ENCODE measurements around the gene EME1.

The EME1 gene

GRCh38 chr17:50348522-50349242 is 24.3 kb upstream of the EME1 start:
- no peak for DNase-seq

DNA sequence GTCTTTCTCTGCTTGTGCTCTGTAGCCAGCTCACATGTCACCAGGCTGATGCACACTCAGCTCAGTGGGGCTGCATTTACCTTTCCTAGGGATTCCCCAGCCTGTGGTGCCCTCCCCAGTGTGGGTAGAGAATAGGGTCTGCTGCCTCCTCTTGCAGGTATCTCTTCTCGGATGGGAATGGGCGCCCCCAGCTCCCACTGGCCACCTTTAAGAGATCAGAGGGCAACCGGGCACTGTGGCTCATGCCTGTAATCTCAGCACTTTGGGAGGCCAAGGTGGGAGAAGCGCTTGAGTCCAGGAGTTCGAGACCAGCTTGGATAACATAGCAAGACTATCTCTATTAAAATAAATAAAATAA is 23.8 kb upstream of the EME1 start:
- DNase-seq: no peak

- DNase-seq: no peak
Measured at GRCh38 chr17:50350733-50351132, 22.3 kb upstream of the EME1 start.

DNA sequence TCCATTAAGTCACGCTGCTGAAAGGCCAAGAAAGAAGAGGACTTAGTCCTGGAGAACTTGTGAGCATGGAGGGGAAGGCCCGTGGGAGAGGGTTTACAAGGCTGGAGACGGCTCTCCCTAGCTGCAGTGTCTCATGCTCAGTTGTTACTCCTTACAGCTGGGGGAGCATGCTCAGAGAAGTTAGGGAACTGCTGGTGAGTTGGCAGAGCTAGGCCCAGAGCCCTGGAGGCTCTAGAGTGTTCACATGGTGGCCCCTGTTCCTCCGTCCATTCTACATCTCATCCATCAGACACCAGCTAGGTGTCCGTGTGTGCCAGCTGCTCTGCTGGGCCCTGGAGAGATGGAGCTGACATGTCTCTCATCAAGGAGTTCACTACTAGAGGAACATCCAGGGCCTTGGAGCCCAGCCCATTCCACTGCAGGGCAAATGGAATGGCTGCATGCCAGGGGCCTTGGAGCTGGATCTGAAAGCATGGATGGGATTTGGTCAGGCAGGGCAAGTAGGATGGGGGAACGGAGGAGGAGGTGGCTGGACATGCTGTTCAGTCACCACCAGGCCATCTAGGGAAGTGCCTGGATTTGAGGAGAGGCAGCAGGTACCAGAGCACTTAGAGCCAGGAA is 20.8 kb upstream of the EME1 start:
- DNase-seq: no peak

GRCh38 chr17:50352693-50353599 is 20.1 kb upstream of the EME1 start:
- DNase-seq: no peak

DNA sequence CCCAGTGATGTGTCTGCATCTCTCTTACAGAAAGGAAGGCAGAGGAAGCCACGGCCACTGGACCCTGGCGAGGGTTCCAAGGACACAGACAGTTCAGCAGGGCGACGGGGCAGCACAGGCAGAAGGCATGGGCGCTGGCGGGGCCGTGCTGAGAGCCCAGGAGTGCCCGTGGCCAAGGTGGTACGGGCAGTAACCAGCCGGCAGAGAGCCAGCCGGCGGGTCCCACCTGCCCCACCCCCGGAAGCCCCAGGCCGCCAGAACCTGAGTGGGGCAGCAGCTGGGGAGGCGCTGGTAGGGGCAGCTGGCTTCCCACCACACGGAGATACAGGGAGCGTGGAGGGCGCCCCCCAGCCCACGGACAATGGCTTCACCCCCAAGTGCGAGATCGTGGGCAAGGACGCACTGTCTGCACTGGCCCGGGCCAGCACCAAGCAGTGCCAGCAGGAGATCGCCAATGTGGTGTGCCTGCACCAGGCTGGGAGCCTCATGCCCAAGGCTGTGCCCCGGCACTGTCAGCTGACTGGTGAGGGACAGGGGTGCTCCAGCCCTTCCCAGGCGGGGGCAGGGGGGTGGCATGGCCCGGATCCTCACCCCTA is 19.3 kb upstream of the EME1 start:
- DNase-seq: no peak

DNA sequence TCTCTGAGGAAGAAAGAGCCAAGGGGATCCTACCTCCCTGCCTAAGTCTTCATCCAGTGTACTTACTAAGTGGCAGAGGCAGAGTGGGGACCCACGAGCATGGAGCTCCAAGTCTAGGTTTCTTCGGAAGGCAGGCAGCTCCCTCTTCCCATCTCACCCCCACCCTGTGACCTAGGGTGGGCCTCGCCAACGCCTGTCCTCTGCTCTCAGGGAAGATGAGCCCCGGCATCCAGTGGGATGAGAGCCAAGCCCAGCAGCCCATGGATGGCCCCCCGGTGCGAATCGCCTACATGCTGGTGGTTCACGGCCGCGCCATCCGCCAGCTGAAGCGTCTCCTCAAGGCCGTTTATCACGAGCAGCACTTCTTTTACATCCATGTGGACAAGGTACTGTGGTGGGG is 18.8 kb upstream of the EME1 start:
- DNase-seq: no peak

DNA sequence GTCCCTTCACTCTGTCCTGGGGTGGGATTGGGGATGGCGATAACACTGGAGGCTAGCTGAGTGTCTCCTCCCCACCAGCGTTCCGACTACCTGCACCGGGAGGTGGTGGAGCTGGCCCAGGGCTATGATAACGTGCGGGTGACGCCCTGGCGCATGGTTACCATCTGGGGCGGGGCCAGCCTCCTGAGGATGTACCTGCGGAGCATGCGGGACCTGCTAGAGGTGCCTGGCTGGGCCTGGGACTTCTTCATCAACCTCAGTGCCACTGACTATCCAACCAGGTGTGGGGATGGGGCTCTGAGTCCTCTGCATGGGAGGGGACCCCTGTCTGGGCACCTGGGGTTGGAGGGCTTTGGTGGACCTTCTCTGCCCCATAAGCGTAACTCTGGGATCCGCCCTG is 18.3 kb upstream of the EME1 start:
- no peak for DNase-seq

DNA sequence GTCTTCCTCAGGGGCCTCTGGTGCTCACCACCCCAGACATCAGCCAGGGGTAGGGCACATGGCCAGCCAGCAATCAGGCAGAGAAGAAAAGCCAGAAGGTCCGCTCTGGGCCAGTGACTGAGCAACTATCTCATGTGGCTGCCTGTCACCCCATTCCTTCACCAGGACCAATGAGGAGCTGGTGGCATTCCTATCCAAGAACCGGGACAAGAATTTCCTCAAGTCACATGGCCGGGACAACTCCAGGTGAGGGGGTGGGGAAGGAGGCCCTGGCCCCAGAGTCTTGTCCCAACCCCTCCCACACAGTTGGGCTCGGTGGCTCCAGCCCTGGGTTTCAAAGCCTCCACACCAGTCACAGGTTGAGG is 17.7 kb upstream of the EME1 start:
- DNase-seq: no peak

DNA sequence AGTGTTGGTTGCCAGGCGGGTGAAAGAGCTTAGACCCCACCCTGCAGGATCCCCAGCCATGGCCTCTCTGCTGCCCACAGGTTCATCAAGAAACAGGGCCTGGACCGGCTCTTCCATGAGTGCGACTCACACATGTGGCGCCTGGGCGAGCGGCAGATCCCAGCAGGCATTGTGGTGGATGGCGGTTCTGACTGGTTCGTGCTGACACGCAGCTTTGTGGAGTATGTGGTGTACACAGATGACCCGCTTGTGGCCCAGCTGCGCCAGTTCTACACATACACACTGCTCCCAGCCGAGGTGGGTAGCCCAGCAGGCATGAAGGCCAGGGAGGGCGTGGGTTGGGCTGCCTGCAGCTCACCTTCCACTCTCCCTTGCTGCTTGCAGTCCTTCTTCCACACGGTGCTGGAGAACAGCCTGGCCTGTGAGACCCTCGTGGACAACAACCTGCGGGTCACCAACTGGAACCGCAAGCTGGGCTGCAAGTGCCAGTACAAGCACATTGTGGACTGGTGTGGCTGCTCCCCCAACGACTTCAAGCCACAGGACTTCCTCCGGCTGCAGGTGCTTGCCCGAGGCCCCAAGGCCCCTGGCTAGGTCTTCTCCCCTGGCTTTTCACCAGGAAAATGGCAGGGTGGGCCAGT is 17.2 kb upstream of the EME1 start:
- no peak for DNase-seq

GRCh38 chr17:50356418-50356817 is 16.6 kb upstream of the EME1 start:
- no peak for DNase-seq

- no peak for DNase-seq
Measured at GRCh38 chr17:50356892-50357510, 16.0 kb upstream of the EME1 start.

- DNase-seq: no peak
Measured at GRCh38 chr17:50358177-50358576, 14.9 kb upstream of the EME1 start.

DNA sequence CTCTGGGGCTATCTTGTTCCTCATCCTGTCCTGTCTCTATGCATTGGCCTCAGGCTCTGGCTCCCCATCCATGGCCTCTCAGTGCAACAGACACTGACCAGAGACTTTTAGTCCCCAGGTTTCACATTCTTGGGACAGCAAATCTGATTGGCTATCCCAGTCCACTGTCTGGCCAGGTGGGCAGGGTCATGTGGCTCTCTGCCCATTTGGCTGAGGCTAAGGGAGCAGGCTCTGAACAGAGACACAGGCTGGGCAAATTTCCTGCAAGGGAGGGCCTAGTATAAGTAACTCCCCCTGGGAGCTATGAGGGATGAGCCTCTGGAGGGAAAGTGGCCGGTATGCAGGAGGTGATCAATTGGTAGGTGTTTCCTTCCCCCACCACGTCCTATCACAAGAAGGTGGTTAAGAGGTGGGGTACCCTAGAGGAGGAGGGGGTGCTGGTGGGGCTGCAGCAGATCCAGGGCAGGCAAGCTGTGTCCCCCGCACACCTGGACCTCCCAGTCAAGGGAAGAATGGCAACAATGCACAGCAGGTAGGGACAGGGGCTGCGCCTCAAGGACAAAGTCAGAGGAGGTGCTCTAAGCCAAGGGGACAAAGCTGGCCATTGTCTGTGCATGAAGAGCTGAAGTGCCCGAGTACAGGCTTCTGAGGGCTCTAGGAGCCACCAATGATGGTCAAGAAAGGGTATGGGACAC is 13.9 kb upstream of the EME1 start:
- no peak for DNase-seq

- DNase-seq: no peak
Measured at GRCh38 chr17:50359998-50360461, 13.0 kb upstream of the EME1 start.

GRCh38 chr17:50360486-50361115 is 12.4 kb upstream of the EME1 start:
- no peak for DNase-seq

- DNase-seq: peak; percentile 22
Measured at GRCh38 chr17:50361561-50362480, 11.2 kb upstream of the EME1 start.

- DNase-seq: no peak
Measured at GRCh38 chr17:50362661-50363060, 10.4 kb upstream of the EME1 start.

- no peak for DNase-seq
Measured at GRCh38 chr17:50363217-50364060, 9.6 kb upstream of the EME1 start.

Measured in NCI-H526 treated with DMSO at 0.1 percent for 48 hours (cell line).